Measurements from ENCODE around the gene CPED1.

The CPED1 gene

GRCh38 chr7:121341933-121342332, 353.4 kb downstream of the CPED1 start:
- peak; percentile 17 for DNase-seq (ENCODE audit: low read depth)
- TF ChIP-seq CTCF (conservative IDR thresholded peaks at IDR 0.05; ENCODE audit: low read length): no peak
- H3K4me3 ChIP-seq (ENCODE audit: low read length): no peak overlapping the region

DNA sequence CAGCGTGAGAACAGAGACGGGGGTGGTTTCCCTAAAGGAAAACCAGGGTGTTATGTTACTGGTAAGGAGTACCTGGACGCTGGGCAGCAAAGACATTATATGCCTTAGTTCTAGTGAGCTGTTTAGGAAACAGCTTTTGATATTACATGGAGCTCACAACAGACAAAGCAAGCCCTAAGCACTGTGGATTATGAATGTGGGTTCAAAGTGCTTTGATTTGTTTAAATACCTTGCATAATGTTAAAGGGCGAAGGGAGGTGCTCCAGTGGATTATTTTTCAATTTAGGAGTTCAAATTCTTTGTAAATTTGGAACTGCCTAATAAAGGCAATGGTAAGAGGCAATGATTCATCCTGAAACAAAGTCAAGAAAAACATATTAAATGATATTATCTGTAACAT, 354.1 kb downstream of the CPED1 start:
- no peak for TF ChIP-seq CTCF (conservative IDR thresholded peaks at IDR 0.05; ENCODE audit: low read length)
- H3K4me3 ChIP-seq (ENCODE audit: low read length): no peak overlapping the region
- DNase-seq (ENCODE audit: low read depth): no peak

DNA sequence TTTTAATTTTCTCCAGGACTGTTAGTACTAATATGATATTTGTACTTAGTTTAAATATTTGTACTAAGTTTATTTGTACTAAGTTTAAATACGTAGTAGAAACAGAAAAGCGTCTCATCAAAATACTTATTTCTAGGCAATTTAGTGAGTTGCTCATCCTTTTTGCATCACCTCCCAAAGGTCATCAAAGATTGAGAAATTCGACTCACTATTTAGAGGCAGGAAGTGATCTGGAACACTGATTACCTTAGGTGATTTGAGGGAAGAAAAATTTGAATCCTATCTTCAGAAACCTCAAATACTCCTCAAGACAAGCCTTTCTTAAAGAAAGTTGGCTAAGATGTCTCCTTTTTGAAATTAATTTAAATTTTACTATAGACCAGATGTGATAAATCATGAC, 354.8 kb downstream of the CPED1 start:
- TF ChIP-seq CTCF (conservative IDR thresholded peaks at IDR 0.05; ENCODE audit: low read length): no peak
- no peak for DNase-seq (ENCODE audit: low read depth)
- H3K4me3 ChIP-seq (ENCODE audit: low read length): no peak overlapping the region

DNA sequence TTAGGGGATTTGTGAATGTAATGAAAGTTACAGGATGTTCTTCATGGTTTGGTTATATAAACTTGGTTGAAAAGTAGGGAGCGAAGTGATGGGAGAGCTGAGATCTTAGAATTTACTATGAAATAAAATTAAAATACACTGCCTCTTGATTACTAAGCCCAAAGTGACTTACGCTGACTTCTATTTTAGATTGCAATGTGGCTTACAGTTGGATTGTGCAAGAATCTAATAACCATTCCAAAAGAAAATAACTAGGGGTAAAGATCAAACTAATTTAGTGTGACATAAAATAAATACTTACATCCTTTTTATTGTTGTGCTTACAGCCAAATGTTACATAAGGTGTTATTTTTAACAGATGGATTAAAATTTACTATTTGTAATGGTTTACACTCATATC, 355.6 kb downstream of the CPED1 start:
- TF ChIP-seq CTCF (conservative IDR thresholded peaks at IDR 0.05; ENCODE audit: low read length): no peak
- H3K4me3 ChIP-seq (ENCODE audit: low read length): no peak overlapping the region

GRCh38 chr7:121344497-121344896, 356.0 kb downstream of the CPED1 start:
- no peak for DNase-seq (ENCODE audit: low read depth)
- no peak overlapping the region for H3K4me3 ChIP-seq (ENCODE audit: low read length)
- TF ChIP-seq CTCF (conservative IDR thresholded peaks at IDR 0.05; ENCODE audit: low read length): no peak

More for the DNA sequence above, 355.6 kb downstream of the CPED1 start:
- peak; percentile 40 for DNase-seq (ENCODE audit: low read depth)

Data from AG10803 (cell line).